Measurements from ENCODE around the gene COL11A2. TPM values are rescaled to one million over a fixed set of nuclear protein-coding genes. Genes with fewer than 3 reads are reported as not detected.
"Not testable (repeated sequence)": the region's sequence is repeated elsewhere in the genome, so short reads cannot be mapped to it uniquely, and the experiment has no call there.

COL11A2 gene
- total RNA-seq, 2 experiments from 2014 or later, result 1.0 to 1.1 TPM

DNA sequence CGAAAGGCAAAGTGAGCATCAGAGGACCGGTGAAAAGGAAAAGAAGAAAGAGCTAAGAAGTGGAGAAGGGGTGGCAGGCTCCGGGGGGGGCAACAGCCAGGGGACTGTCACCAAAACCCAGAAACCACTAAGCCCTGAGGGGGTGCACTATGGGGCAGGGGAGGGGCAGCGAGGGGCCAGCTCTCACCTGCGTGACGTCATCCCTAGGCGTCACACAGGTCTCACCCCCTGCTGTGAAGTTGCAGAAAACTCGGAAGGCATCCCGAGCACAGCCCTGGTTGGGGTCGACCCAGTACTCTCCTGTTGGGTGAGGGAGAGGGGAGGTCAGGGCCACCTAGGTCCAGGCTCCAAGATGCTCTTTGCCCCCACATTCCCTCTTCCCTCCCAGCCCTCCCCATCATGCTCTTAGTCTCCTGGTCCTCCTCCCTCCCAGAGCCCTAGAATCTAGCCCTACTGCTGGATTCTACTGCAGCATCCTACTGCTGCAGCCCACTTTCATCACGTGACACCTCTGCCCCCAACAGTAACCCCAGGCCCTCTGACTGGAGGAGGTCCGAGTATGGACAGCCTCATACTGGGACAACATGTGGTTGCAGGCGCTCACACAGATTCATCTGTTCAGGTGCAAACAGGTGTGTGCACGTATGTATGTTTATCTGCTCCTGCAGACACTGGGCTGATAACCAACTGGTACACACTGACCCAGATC is 27.4 kb downstream of the COL11A2 start:
- DNase-seq, result no peak
- Mint-ChIP-seq H3K27ac (no peak overlapping the region), H3K9me3 (no peaks in the 10 kb centered on the region)

DNA sequence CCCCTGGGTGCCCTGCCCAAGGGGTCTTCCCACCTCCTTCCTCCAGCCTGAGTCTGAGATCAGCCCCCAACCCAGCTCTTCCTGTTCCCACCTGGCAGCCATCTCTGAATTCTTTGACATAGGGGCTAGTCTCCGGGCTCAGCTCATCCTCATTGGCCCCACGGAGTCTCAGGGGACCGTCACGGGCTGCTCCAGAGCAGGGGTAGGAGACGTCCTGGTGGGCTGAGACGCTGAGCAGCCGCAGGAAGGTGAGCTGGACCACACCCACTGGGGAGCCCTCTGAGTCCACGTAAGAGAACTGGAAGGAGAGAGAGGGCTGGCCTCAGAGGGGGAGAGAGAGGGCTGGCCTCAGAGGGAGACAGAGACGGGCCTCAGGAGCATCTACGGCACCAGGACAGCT is 28.1 kb downstream of the COL11A2 start:
- H3K27ac Mint-ChIP-seq, result no peak overlapping the region
- no peak overlapping the region for H3K4me3 Mint-ChIP-seq
- no peaks in the 10 kb centered on the region for H3K27me3 Mint-ChIP-seq
- no peaks in the 10 kb centered on the region for H3K9me3 Mint-ChIP-seq
- H3K36me3 Mint-ChIP-seq, result no peaks in the 10 kb centered on the region
- no peak for DNase-seq
- peaks cover 14% of the 10 kb centered on the region for H3K4me1 Mint-ChIP-seq

More for the DNA sequence above, 27.4 kb downstream of the COL11A2 start:
- H3K27me3 Mint-ChIP-seq, result no peaks in the 10 kb centered on the region
- H3K4me3 Mint-ChIP-seq, result no peak overlapping the region
- peaks cover 14% of the 10 kb centered on the region for H3K4me1 Mint-ChIP-seq
- H3K36me3 Mint-ChIP-seq, result no peaks in the 10 kb centered on the region

GRCh38 chr6:33163540-33163939 is 28.7 kb downstream of the COL11A2 start:
- no peaks in the 10 kb centered on the region for H3K36me3 Mint-ChIP-seq
- H3K4me1 Mint-ChIP-seq, result peaks cover 14% of the 10 kb centered on the region
- H3K27me3 Mint-ChIP-seq, result no peaks in the 10 kb centered on the region
- no peaks in the 10 kb centered on the region for H3K9me3 Mint-ChIP-seq
- DNase-seq, result no peak
- no peak overlapping the region for H3K4me3 Mint-ChIP-seq
- no peak overlapping the region for H3K27ac Mint-ChIP-seq

DNA sequence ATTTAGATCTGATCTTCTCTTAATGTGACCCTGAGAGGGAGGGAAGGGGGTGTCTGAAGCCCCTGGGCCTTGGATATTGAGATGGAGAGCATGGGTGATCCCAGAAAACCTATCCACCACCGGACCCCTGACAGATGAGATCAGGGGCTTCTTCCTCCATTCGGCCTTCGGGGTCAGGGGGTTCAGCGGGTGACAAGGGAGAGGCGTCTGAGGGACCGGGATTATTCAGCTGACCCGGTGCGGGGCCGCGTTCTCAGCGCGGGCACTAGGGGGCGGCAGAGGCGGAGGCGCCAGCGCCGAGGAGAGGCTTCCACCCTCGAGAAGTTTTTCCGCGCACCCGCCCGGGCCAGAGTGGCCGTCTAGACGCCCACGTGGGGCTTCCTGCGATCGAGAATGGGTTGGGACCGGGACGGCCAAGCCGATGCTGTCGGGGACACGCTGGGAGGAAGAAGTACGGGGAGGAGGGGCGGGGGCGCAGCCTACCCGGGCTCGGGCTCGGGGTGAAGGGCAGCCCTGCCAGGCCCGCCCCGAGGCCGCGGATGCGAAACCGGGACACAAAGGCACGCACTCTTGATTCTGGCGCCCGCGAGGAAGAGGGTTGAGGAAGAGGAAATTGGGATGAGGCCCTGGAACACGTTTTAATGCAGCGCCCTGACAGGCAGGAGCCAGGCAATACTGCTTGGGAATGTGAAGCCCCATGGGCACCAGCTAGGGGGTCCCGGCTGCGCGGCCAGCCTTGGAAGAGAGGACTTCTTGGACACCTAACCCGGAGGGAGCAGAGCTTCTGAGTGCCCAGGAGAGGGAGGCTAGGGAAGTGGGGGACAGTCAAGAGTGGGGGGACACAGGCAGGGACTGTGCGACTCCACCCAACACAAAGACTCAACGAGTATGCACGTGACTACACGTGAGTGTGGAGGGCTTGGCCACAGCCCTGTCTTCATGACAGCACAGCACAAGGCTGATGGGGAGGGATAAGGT is 30.6 kb downstream of the COL11A2 start:
- no peaks in the 10 kb centered on the region for H3K9me3 Mint-ChIP-seq
- peaks cover 14% of the 10 kb centered on the region for H3K4me1 Mint-ChIP-seq
- H3K27me3 Mint-ChIP-seq, result no peaks in the 10 kb centered on the region
- H3K4me3 Mint-ChIP-seq, result peak overlapping the region; percentile 80
- DNase-seq, result peak; percentile 87
- peak overlapping the region; percentile 85 for H3K27ac Mint-ChIP-seq
- no peaks in the 10 kb centered on the region for H3K36me3 Mint-ChIP-seq

- Mint-ChIP-seq H3K9me3 (no peaks in the 10 kb centered on the region), H3K27me3 (no peaks in the 10 kb centered on the region), H3K27ac (no peak overlapping the region), H3K4me3 (peak overlapping the region; percentile 80), H3K4me1 (peaks cover 14% of the 10 kb centered on the region), H3K36me3 (no peaks in the 10 kb centered on the region)
- no peak for DNase-seq
Observed at GRCh38 chr6:33160728-33161344, 31.4 kb downstream of the COL11A2 start.

- peaks cover 14% of the 10 kb centered on the region for H3K4me1 Mint-ChIP-seq
- no peaks in the 10 kb centered on the region for H3K27me3 Mint-ChIP-seq
- no peaks in the 10 kb centered on the region for H3K36me3 Mint-ChIP-seq
- no peaks in the 10 kb centered on the region for H3K9me3 Mint-ChIP-seq
- H3K27ac Mint-ChIP-seq, result no peak overlapping the region
- no peak overlapping the region for H3K4me3 Mint-ChIP-seq
- no peak for DNase-seq
Observed at GRCh38 chr6:33160096-33160495, 32.2 kb downstream of the COL11A2 start.

GRCh38 chr6:33156964-33157363 is 35.3 kb downstream of the COL11A2 start:
- Mint-ChIP-seq H3K27me3 (peaks cover under 1% of the 10 kb centered on the region), H3K36me3 (no peaks in the 10 kb centered on the region), H3K27ac (no peak overlapping the region), H3K9me3 (peaks cover 6% of the 10 kb centered on the region), H3K4me3 (no peak overlapping the region), H3K4me1 (peaks cover 11% of the 10 kb centered on the region)
- no peak for DNase-seq

- Mint-ChIP-seq H3K27ac (no peak overlapping the region), H3K4me3 (no peak overlapping the region), H3K27me3 (peaks cover 3% of the 10 kb centered on the region), H3K9me3 (peaks cover 9% of the 10 kb centered on the region), H3K4me1 (peaks cover 6% of the 10 kb centered on the region), H3K36me3 (no peaks in the 10 kb centered on the region)
- no peak for DNase-seq
Observed at GRCh38 chr6:33156561-33156960, 35.7 kb downstream of the COL11A2 start.

DNA sequence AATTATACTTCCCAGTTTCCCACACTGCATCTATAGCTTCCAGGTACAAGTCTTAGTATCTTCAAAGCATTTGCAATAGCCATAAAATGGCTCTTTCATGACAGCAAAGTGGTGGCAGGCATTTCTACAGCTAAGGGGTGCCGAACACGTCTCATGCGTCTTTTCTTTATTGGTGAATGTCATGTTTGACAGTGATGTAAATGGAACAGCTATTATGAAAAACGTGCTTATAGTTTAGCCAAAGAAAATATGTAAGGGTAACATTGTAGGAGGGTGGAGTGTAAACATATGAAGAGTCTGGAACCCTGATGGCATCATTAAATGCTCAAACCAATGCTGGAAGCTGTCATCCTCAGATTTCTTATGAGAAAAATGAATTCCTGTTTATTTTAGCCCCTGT is 37.9 kb downstream of the COL11A2 start:
- no peaks in the 10 kb centered on the region for H3K36me3 Mint-ChIP-seq
- no peak for DNase-seq
- no peak overlapping the region for H3K27ac Mint-ChIP-seq
- H3K9me3 Mint-ChIP-seq, result peaks cover 9% of the 10 kb centered on the region
- no peaks in the 10 kb centered on the region for H3K4me1 Mint-ChIP-seq
- peaks cover 11% of the 10 kb centered on the region for H3K27me3 Mint-ChIP-seq
- H3K4me3 Mint-ChIP-seq, result no peak overlapping the region

DNA sequence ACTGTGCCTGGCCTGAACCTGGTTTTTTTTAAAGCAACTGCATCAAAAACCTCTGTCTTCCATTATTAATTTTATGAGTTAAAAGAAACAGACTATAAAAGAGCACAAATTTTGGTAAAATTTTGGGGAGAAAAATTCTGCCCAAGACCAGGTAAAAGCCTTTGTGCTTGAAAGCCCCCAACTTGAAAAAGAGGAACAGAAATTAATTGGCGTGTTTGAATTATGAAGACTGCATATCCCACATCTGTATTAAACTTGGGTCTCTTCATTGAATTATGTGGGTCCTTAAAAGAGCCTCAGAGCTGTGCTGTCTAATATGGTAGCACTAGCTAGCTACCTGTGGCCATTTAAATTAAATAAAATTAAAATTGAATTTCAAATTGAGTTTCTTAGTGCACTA is 41.2 kb downstream of the COL11A2 start:
- Mint-ChIP-seq H3K36me3 (no peaks in the 10 kb centered on the region), H3K9me3 (peaks cover 9% of the 10 kb centered on the region), H3K4me1 (no peaks in the 10 kb centered on the region), H3K27me3 (peaks cover 28% of the 10 kb centered on the region), H3K4me3 (no peak overlapping the region), H3K27ac (no peak overlapping the region)
- DNase-seq, result no peak

GRCh38 chr6:33150560-33150959 is 41.7 kb downstream of the COL11A2 start:
- not testable (repeated sequence) for H3K27ac Mint-ChIP-seq, H3K9me3 Mint-ChIP-seq, H3K36me3 Mint-ChIP-seq, H3K4me3 Mint-ChIP-seq, H3K4me1 Mint-ChIP-seq, DNase-seq
- peaks cover 28% of the 10 kb centered on the region for H3K27me3 Mint-ChIP-seq

DNA sequence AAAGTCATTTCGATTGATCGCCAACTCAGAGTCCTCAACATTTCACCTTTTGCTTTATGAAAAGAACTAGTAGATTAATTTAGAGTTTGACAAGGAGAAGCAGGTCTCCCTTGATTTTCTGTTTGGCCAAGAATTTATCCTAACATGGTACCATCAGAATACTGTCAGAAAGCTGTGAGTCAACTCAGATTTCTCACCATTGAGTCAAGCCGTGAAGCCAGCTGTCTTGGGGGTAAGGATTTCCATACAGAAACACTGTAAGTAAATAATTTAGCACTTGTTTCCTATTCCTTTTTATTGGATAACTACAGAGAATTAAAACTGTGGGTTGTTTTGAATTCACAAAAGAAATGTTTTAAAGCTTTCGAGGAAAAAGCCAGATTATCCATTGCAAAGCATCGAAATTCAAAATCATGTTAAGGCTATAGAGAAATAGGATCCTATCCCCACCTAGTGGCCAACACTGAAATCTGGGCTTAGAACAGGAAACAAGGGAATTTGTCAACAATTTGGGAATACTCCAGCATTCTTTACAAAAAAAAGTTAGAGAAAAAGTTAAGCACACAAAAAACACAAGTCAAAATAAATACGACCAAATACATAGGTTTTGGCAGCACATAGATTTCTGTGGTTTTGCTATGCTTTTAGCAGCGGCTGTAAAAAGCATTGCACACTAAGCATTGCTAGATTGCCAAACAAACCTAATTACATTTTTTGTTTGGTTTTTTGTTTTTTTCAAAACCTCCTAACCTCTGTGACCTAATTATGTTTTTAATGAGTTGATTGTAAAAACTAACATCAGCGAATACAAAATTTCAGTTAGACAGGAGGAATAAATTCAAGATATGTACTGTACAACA is 44.2 kb downstream of the COL11A2 start:
- H3K36me3 Mint-ChIP-seq, result no peaks in the 10 kb centered on the region
- H3K4me3 Mint-ChIP-seq, result no peak overlapping the region
- H3K4me1 Mint-ChIP-seq, result no peaks in the 10 kb centered on the region
- H3K27me3 Mint-ChIP-seq, result peaks cover 36% of the 10 kb centered on the region
- no peak for DNase-seq
- peaks cover 9% of the 10 kb centered on the region for H3K9me3 Mint-ChIP-seq
- no peak overlapping the region for H3K27ac Mint-ChIP-seq

- Mint-ChIP-seq H3K27me3 (peaks cover 48% of the 10 kb centered on the region), H3K4me3 (no peak overlapping the region), H3K27ac (no peak overlapping the region), H3K9me3 (no peaks in the 10 kb centered on the region), H3K36me3 (no peaks in the 10 kb centered on the region), H3K4me1 (no peaks in the 10 kb centered on the region)
- DNase-seq, result no peak
Observed at GRCh38 chr6:33144373-33144772, 47.9 kb downstream of the COL11A2 start.

DNA sequence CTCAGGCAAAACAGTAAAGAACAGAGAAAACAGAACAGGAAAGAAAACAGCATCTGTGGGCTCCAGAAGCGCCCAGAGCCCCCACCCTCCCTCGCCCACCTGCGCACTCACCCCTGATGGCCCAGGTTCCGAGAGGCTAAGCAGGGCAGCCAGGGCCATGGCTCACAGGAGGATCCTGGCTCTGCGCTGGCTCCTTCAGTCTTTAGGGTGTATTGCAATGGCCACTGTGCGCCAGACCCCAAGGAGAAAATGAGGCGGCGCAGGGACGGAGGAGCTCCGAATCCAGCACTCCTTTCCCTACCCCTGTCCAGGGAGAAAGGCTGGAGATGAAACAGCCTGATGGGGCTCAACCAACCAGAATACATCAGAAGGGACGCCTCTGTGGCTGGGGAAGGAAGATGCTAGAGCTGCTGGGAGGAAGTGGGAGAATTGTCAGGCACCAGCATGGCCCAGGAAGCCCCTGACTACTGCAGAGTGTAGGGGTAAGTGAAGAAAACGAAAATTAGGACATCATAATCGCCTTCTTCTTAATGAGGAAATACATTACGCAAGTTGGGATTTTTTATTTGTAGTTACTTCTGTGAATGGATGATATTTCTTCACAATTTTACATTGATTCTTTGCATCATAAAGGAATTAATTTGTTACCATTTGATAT is 49.0 kb downstream of the COL11A2 start:
- Mint-ChIP-seq H3K9me3 (no peaks in the 10 kb centered on the region), H3K27ac (no peak overlapping the region)
- DNase-seq, result no peak

More for the DNA sequence above, 49.0 kb downstream of the COL11A2 start:
- Mint-ChIP-seq H3K4me3 (no peak overlapping the region), H3K4me1 (no peaks in the 10 kb centered on the region), H3K27me3 (peaks cover 43% of the 10 kb centered on the region), H3K36me3 (no peaks in the 10 kb centered on the region)

Data from activated naive CD8-positive, alpha-beta T cell treated with anti-CD3 and anti-CD28 coated beads for 36 hours (primary cell).